ENCODE data around the gene CHRFAM7A. TPM values are rescaled to one million over a fixed set of nuclear protein-coding genes. Genes with fewer than 3 reads are reported as not detected.
"Not testable (repeated sequence)": the region's sequence is repeated elsewhere in the genome, so short reads cannot be mapped to it uniquely, and the experiment has no call there.

CHRFAM7A gene
- total RNA-seq (1 to 10 TPM in 1 of 2 donors, under 1 TPM in 1; 0.37 to 1.2 TPM), polyA plus RNA-seq (under 1 TPM in 1 of 2 donors, not detected in 1; 0.05 TPM)

DNA sequence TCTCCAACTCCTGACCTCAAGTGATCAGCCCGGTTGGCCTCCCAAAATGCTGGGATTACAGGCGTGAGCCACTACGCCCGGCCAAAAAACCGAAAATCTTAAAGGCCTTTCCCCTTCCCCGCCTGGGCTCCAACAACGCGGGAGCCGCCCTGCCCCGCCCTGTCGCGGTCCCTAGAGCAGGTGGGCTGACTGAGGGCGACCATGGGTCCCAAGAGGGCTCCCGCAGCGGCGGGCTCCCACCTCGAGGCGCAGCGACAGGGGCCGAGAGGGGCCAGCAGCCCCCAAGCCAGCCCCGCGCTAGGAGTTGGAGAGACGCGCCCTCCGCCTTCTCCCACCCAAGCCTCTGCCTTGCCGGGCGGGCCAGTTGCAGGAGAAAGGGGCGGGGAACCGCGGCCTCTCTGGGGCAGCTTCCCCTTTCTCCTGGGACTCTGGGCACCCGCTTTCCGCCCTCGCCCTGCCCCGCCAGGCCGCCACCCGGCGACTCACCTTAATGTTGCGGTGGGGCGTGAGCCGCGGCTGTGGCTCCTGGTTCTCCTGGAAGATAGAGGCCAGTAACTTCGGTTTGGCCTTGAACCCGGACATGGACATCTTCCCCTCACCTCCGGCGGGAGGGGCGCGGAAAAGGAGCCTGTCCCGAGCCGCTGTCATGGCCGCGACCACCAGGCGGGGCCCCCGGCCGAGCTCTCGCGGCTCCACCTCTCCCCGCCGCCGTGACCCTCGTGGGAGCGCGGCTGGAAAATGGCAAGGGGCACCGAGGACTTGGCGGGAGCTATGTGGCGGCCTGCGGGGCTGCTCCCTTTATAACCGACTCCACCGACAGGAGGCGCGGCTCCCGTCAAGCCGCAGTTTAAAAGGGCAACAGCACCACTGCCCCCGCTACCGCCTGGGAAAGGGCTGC is at the start of gene CHRFAM7A:
CHRFAM7A (minus strand) TSS at position 775 of the 898 bp plus-strand sequence. CDS start 10,189 bp downstream, outside the sequence.
- not testable (repeated sequence) for H3K9me3 ChIP-seq (ENCODE audit: control insufficient read depth in 4 of 4, low read length in 3 of 4); H3K27me3 ChIP-seq (ENCODE audit: control insufficient read depth in 4 of 4, insufficient read depth in 4 of 4, low read length in 3 of 4); H3K4me1 ChIP-seq (ENCODE audit: control insufficient read depth in 4 of 4, insufficient read depth in 4 of 4, low read length in 3 of 4); H3K9ac ChIP-seq (ENCODE audit: low read depth in 1 of 2, low read length in 2 of 2); H3K4me3 ChIP-seq (ENCODE audit: low read depth in 1 of 3, low read length in 3 of 3); H3K36me3 ChIP-seq (ENCODE audit: control insufficient read depth in 4 of 4, insufficient read depth in 3 of 4, low read depth in 1 of 4, low read length in 3 of 4); DNase-seq (ENCODE audit: low spot score); H3K27ac ChIP-seq (ENCODE audit: low read depth in 1 of 2, low read length in 2 of 2)
- 3% methylated on average over 13 of the region's 74 CpGs for WGBS

DNA sequence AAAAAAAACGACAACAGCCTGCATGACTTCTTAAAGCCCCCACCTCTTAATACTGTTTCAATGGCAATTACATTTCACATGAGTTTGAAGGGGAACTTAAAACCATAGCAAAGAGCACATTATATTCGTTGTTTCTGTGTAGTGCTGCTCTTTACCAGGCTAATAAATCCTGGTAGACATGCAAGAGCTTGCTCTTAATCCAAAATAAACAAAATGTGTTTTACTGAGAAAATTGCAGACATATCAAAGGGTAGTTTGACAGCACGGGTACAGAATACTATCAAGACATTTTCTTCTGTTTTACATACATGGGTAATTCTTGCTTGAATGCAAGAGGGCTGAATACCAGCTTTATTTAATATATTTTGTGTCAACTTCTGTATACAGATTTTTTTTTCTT is 45.0 kb upstream of the CHRFAM7A start:
- DNase-seq (ENCODE audit: low spot score); H3K9ac ChIP-seq (ENCODE audit: low read depth in 1 of 2, low read length in 2 of 2); H3K4me3 ChIP-seq (ENCODE audit: low read depth in 1 of 3, low read length in 3 of 3); H3K27me3 ChIP-seq (ENCODE audit: control insufficient read depth in 4 of 4, insufficient read depth in 4 of 4, low read length in 3 of 4); H3K9me3 ChIP-seq (ENCODE audit: control insufficient read depth in 4 of 4, low read length in 3 of 4); H3K36me3 ChIP-seq (ENCODE audit: control insufficient read depth in 4 of 4, insufficient read depth in 3 of 4, low read depth in 1 of 4, low read length in 3 of 4); H3K27ac ChIP-seq (ENCODE audit: low read depth in 1 of 2, low read length in 2 of 2); H3K4me1 ChIP-seq (ENCODE audit: control insufficient read depth in 4 of 4, insufficient read depth in 4 of 4, low read length in 3 of 4): not testable (repeated sequence)
- 41% methylated on average over 2 of the region's 3 CpGs for WGBS

DNA sequence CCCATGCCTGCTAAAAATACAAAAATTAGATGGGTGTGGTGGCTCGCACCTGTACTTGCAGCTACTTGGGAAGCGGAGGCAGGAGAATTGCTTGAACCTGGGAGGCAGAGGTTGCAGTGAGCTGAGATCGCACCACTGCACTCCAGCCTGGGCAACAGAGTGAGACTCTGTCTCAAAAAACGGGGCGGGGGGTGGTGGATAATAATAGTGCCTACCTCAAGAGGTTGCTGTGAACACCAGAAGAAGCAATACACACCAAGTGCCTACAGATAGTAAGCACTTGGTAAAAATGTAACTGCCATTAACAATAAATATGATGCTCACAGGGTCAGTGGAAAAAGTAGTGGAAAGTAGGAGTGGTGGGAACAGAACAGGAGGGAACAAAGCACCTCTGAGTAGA is 42.5 kb upstream of the CHRFAM7A start:
- H3K27ac ChIP-seq (ENCODE audit: low read depth in 1 of 2, low read length in 2 of 2); H3K4me1 ChIP-seq (ENCODE audit: control insufficient read depth in 4 of 4, insufficient read depth in 4 of 4, low read length in 3 of 4); H3K36me3 ChIP-seq (ENCODE audit: control insufficient read depth in 4 of 4, insufficient read depth in 3 of 4, low read depth in 1 of 4, low read length in 3 of 4); H3K27me3 ChIP-seq (ENCODE audit: control insufficient read depth in 4 of 4, insufficient read depth in 4 of 4, low read length in 3 of 4); H3K9me3 ChIP-seq (ENCODE audit: control insufficient read depth in 4 of 4, low read length in 3 of 4); DNase-seq (ENCODE audit: low spot score); H3K9ac ChIP-seq (ENCODE audit: low read depth in 1 of 2, low read length in 2 of 2); H3K4me3 ChIP-seq (ENCODE audit: low read depth in 1 of 3, low read length in 3 of 3): not testable (repeated sequence)
- WGBS, result 95% methylated on average over 3 of the region's 5 CpGs

DNA sequence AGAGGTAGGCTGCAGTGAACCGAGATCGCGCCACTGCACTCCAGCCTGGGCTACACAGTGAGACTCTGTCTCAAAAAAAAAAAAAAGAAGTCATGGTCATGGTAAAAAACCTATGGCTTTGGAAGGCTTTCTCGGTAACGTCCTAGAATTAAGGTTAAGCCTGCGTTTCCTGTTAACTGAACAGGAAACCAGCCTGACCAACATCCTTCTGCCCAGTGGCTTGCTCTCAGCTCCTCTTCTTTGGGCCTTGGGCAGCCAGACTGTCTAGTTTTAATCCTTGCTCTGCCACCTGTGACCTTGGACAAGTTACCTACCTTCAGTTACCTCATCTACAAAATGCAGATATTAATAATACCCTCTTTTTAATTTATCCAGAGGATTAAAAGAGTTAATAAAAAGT is 27.4 kb upstream of the CHRFAM7A start:
- not testable (repeated sequence) for H3K36me3 ChIP-seq (ENCODE audit: control insufficient read depth in 4 of 4, insufficient read depth in 3 of 4, low read depth in 1 of 4, low read length in 3 of 4); H3K4me3 ChIP-seq (ENCODE audit: low read depth in 1 of 3, low read length in 3 of 3); H3K9ac ChIP-seq (ENCODE audit: low read depth in 1 of 2, low read length in 2 of 2); H3K27ac ChIP-seq (ENCODE audit: low read depth in 1 of 2, low read length in 2 of 2); H3K9me3 ChIP-seq (ENCODE audit: control insufficient read depth in 4 of 4, low read length in 3 of 4); H3K4me1 ChIP-seq (ENCODE audit: control insufficient read depth in 4 of 4, insufficient read depth in 4 of 4, low read length in 3 of 4); H3K27me3 ChIP-seq (ENCODE audit: control insufficient read depth in 4 of 4, insufficient read depth in 4 of 4, low read length in 3 of 4); DNase-seq (ENCODE audit: low spot score)
- 86% methylated on average over 6 of the region's 6 CpGs for WGBS

DNA sequence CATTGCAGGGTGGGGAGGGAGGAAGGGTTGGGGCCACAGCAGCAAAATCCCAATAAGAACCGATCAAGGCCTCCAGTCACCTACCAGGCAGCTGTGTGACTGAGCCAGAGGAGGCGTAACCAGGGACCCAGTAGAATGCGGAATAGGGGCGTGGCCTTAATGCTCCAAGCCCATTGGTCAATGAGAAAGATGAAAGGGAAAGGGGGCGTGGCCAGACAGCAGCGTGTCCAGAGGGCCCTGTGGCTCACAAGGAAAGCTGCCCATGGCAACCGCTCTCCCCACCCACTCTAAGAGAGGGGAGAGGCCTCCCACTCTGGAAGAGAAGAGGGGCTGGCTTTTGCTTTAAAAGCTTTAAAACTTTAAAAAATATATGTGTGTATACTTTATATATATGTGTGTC is 20.8 kb upstream of the CHRFAM7A start, which contains the start of gene GOLGA8R:
GOLGA8R (minus strand) TSS at position 101 of the 400 bp plus-strand sequence; CDS start at position 3, 98 bp downstream.
- not testable (repeated sequence) for H3K27me3 ChIP-seq (ENCODE audit: control insufficient read depth in 4 of 4, insufficient read depth in 4 of 4, low read length in 3 of 4); H3K27ac ChIP-seq (ENCODE audit: low read depth in 1 of 2, low read length in 2 of 2); H3K9ac ChIP-seq (ENCODE audit: low read depth in 1 of 2, low read length in 2 of 2); H3K4me3 ChIP-seq (ENCODE audit: low read depth in 1 of 3, low read length in 3 of 3); H3K9me3 ChIP-seq (ENCODE audit: control insufficient read depth in 4 of 4, low read length in 3 of 4); H3K4me1 ChIP-seq (ENCODE audit: control insufficient read depth in 4 of 4, insufficient read depth in 4 of 4, low read length in 3 of 4); H3K36me3 ChIP-seq (ENCODE audit: control insufficient read depth in 4 of 4, insufficient read depth in 3 of 4, low read depth in 1 of 4, low read length in 3 of 4); DNase-seq (ENCODE audit: low spot score)
- no CpG with 5 or more reads among the region's 7 CpGs for WGBS

DNA sequence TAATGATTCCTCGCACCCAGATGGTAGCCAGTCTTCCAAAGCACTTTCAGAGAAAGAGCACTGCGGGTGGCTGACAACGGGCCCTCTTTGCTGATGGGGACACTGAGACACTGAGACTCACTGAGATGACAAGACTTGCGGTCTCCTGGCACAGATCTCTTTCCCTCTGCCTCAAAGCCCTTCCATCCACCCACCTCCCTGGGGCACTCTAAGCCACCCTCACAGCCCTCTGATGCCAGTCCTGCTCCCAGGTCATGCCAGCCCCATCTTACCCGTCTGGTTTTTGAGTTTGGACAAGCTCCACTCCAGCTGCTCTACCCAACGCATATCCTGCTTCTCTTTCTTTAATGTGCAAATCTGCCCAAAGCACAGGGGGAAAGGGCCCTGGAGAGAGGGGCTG is 14.3 kb upstream of the CHRFAM7A start:
- not testable (repeated sequence) for H3K4me1 ChIP-seq (ENCODE audit: control insufficient read depth in 4 of 4, insufficient read depth in 4 of 4, low read length in 3 of 4); H3K36me3 ChIP-seq (ENCODE audit: control insufficient read depth in 4 of 4, insufficient read depth in 3 of 4, low read depth in 1 of 4, low read length in 3 of 4); H3K4me3 ChIP-seq (ENCODE audit: low read depth in 1 of 3, low read length in 3 of 3); H3K27ac ChIP-seq (ENCODE audit: low read depth in 1 of 2, low read length in 2 of 2); DNase-seq (ENCODE audit: low spot score); H3K9ac ChIP-seq (ENCODE audit: low read depth in 1 of 2, low read length in 2 of 2); H3K27me3 ChIP-seq (ENCODE audit: control insufficient read depth in 4 of 4, insufficient read depth in 4 of 4, low read length in 3 of 4); H3K9me3 ChIP-seq (ENCODE audit: control insufficient read depth in 4 of 4, low read length in 3 of 4)
- WGBS, result 92% methylated on average over 5 of the region's 6 CpGs

DNA sequence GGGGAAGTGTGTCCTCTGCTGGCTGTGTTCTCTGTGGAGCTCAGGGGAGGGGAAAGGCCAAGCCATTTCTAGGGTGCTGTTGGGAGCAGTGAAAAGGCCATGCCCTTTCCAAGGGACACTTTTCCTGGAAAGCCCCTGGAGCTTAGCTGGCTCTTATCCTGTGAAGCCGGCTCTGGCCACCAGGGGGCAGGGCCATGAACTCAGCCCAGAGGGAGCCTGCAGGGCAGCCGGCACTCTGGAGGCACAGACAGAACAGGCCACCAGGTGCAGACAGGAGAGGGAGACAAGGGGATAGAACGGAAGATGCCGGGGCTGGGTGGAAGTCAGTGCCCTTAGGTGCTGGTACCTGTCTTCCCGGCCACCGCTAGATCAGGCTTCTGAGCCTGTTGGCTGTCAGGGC is 5.6 kb upstream of the CHRFAM7A start:
- not testable (repeated sequence) for H3K9ac ChIP-seq (ENCODE audit: low read depth in 1 of 2, low read length in 2 of 2); H3K4me1 ChIP-seq (ENCODE audit: control insufficient read depth in 4 of 4, insufficient read depth in 4 of 4, low read length in 3 of 4); DNase-seq (ENCODE audit: low spot score); H3K9me3 ChIP-seq (ENCODE audit: control insufficient read depth in 4 of 4, low read length in 3 of 4); H3K27ac ChIP-seq (ENCODE audit: low read depth in 1 of 2, low read length in 2 of 2); H3K4me3 ChIP-seq (ENCODE audit: low read depth in 1 of 3, low read length in 3 of 3); H3K27me3 ChIP-seq (ENCODE audit: control insufficient read depth in 4 of 4, insufficient read depth in 4 of 4, low read length in 3 of 4); H3K36me3 ChIP-seq (ENCODE audit: control insufficient read depth in 4 of 4, insufficient read depth in 3 of 4, low read depth in 1 of 4, low read length in 3 of 4)
- WGBS, result 0% methylated on average over 2 of the region's 6 CpGs

DNA sequence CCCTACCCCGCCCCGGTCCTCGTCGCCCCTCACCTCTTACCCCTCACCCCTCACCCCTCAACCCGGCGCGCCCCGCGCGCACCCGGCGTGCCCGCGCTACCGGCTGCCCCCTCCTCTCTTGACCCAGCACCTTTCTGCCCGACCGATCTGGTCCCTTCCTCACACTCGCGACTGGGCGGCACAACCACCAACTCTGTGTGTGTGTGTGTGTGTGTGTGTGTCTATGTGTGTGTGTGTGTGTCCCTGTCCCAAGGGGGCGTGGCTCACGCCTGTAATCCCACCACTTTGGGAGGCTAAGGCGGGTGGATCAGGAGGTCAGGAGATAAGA is 288 bp upstream of the CHRFAM7A start:
- H3K4me1 ChIP-seq (ENCODE audit: control insufficient read depth in 4 of 4, insufficient read depth in 4 of 4, low read length in 3 of 4); H3K9ac ChIP-seq (ENCODE audit: low read depth in 1 of 2, low read length in 2 of 2); H3K36me3 ChIP-seq (ENCODE audit: control insufficient read depth in 4 of 4, insufficient read depth in 3 of 4, low read depth in 1 of 4, low read length in 3 of 4); DNase-seq (ENCODE audit: low spot score); H3K9me3 ChIP-seq (ENCODE audit: control insufficient read depth in 4 of 4, low read length in 3 of 4); H3K4me3 ChIP-seq (ENCODE audit: low read depth in 1 of 3, low read length in 3 of 3); H3K27ac ChIP-seq (ENCODE audit: low read depth in 1 of 2, low read length in 2 of 2); H3K27me3 ChIP-seq (ENCODE audit: control insufficient read depth in 4 of 4, insufficient read depth in 4 of 4, low read length in 3 of 4): not testable (repeated sequence)
- 6% methylated on average over 5 of the region's 23 CpGs for WGBS

Measured in liver (tissue), 9 donors.